NOMO-1 (cell line): ENCODE results near the gene PPARA.

Source experiments
- DNase-seq, 2 experiments: peaks; one replicate each; lab custom pipeline; 2025; ENCODE audit not compliant: unreplicated experiment in 2 of 2; lab: John Stamatoyannopoulos, UW

PPARA gene

DNA sequence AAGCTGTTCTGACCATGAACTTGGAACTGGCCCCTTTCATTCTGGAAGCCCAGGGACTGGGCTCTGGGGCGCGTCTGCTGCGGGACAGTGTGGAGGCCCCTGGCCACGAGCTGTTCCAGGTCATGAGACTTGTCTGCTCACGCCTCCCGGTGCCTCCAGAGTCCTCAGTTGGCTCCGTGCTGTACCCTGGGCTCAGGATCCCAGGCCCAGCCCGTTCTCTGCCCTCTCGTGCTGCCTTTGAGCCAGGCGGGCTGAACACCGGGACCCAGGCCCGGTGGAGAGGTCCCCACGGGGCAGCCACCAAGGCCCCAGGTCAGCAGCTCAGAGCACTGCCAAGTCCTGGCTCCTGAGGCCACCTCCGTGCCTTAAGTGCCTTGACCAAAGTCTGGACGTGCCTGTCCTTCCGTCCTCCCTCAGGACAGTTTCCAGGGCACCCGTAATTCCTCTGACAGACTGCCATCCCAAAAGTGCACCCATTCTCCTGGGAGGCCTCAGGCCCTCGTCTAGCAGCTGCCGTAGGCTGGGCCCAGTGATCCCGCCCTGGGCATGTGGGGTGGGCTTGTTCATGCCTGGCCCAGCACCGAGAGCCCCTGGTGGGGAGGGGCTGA is 36.3 kb upstream of the PPARA start:
- DNase-seq, result no peak

DNA sequence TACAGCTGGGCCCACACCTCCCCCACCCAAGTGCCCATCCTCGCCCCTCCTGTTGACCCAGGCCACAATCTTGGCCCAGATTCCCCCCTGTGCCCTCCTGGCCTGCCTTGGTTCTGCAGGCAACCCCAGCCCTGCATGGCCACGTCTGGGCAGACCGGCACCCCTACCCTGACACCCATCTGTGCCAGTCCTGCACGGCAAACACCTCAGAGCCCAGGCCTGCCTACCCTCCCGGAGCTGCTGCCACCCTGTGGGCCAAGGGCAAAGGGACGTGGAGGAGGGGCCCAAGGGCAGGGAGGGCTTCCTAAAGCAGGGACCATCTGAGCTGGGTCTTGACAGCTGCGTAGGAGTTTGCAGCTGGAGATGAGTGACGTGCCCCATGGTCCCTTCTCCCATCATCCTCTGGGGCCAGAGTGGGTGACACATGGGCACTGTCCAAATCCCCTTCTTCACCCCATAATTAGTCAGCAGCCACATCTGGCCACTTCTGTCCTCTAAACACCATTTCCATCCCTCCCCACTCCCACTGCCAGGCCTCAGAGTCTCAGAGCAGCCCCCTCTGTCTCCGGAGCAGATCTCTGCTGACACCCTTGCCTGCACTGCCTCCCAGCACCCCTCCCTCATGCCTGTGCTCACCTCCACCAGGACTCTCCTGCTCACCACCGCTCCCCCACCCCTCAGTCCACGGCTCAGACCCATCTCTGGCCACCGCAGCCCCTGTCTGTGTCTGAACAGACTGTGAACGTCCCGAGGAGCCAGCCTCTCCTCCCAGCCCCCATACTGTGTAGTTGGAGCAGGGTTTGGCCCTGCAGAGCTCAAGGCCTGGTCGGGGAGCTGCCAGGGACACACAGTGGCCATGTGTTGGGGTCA is 35.6 kb upstream of the PPARA start:
- DNase-seq, result no peak

DNA sequence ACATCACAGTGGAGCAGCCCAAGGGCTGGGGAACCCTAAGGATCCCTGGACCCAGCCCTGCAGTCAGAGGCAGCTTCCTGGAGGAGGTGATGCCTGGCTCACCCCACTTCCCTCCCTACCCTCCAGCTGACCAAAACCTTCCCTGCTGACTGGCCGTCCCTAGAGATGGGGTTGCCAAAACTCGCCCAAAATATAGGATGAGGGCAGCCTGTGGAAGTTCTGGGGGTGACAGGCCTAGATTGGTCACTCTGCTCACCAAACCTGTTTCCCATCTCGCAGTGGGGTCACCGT is 35.0 kb upstream of the PPARA start:
- DNase-seq, result no peak

DNA sequence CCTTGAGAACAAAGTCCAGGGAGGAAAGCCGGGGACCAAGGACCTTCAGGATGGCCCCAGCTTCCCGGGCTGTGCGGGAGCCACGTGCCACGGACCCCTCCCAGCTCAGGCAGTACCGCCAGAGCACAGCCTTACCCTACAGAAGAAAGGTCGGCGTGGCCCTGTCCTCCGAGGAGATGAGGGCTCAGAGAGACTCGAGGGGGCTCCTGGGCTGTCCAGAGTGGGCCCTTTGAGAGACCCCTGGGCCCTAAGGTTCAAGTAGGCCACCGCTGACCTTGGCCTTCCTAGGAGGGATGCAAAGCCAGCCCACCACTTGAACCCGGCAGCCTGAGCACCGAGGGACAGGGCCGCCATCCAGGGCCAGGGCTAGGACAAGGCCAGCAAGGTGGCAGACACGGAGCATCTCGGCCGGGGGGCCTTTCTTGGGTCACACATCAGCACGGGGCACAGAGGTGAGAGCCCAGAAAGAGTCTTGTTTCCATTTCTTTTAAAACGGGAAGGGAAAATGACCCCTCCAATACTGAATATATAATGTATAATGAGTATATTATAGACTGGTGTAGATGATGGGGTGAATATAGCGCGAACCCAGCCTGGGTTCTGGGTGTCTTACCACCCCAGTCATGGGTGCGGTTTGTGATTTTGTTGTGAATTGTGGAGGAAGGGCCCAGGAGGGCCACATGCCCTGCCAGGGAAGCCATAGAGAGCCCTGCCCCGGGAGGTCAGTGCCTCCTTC is 34.4 kb upstream of the PPARA start:
- no peak for DNase-seq

DNA sequence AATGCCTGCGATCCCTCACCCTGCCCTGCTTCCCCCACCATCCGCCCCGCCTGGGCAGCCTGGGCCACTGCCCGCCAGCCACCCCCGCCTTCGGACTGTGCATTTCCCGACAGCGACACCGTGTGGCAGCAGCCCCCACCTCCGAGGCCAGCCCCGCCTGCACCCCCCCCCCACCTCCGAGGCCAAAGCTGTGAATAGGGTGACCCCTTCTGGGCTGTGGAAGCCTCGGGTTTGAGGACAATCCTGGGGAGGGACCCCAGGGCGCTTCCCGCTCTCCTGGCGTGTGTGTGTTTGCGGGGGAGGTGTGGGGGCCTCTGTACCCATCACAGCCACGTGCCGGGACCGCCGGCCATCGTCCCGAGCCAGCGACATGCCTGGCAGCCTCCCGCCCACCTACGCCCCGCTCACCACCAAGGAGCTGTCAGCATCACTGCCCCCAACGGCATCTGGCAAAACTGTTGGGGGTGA is 33.8 kb upstream of the PPARA start:
- peak; percentile 68 to 92 for DNase-seq

DNA sequence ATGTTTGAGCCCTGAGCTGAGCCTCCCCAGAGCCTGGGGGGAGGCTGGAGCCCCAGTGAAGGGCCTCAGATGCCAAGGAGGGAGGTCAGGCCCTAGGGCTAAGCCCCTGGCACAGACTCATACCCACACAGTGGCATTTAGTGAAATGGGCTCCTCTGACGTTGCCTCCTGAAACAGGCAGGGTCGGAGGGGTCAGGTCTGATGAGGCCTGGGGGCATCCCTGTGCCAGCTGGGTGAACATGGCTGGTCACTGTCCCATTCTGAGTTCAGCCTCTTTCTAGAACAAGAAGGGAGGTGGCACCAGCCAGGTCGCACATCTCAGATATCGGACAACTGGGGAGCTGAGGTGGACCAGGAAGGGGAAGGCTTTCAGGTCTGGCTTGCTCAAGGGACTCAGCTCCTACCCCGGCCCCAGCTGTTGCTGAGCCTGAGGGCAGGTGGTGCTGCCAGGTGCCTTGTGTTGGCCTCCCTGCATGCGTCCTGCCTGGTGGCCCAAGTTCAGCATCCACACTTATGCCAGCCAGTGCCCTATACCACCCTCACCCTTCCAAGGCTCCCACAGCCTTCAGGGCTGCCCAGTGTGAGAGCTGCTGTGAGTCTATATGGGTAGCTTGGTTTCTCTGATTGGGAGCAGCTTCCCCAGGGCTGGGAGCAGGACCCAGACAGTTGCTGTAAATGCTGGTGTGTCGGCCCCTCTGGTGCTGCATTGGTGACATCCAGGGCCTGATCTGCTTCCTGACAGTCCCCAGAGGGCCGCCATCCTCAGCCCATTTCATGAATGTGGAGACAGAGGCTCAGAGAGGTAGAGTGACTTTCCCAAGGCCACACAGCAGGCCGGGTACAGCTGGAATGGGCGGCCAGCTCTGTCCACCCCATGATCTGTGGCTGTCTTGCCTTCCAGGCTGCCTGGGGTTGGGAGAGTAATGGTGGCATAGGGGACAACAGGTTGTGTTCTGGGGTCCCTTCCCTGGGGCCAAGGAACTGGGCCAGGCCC is 32.8 kb upstream of the PPARA start:
- DNase-seq, result no peak

DNA sequence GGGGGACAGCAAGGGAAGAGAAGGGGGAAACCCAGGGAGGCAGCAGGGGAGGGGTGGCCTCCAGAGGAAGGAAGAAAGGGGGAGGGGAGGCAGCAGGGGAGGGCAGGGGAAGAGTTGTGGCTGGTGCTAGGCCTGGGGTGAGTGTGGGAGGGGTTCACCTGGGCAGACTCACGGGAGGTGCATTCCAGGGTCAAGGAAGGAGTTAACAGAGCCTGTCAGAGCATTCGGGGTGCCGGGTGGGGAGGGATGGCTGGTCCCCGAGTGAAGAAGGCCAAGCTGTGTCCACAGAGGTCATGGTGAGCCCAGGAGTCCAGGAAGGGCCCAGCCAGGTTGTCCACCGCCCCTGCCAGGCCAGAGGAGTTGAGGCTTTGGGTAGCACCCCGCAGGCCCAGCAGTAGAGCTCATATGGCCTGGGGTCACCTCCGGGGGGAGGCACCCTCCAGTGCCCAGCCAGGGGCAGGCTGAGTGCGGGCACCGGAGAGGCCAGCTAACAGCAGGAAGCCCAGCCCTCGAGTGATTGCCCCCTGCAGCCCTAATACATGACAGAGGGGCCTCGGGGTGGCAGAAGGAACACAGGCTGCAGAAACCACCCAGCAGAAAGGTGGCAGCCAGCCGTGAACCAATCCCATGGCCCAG is 31.1 kb upstream of the PPARA start:
- no peak for DNase-seq

DNA sequence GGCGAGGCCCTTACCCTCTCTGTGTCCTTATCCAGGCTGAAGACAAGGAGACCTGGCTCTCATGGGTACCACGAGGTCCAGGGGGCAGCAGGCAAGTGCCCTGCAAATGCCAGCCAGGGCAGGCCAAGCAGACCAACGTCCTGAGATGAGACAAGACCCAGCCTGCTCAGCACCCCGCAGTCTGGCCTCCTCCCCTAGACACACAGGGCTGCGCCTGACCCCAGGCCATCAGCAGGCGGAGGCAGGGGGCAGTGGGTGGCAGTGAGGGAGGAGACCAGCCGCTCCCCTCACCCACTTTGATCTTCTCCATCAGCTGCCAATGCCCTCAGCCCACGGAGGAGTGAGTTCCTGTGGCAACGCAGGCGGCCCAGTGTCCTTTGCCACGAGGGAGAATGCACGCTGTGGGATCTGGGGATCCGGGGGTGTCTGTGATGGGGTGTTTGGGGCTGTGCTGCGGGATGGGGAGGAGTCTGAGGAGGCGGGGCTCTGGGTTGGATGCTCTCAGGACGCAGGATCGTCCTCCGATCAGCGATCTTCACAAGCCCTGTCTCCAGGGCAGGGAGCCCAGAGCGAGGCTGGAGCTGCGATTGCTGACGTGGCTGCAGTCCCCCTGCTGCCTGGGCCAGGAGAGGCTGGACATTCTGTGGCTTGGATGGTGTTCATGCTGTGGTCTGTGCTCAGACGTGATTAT is 30.5 kb upstream of the PPARA start:
- no peak for DNase-seq

DNA sequence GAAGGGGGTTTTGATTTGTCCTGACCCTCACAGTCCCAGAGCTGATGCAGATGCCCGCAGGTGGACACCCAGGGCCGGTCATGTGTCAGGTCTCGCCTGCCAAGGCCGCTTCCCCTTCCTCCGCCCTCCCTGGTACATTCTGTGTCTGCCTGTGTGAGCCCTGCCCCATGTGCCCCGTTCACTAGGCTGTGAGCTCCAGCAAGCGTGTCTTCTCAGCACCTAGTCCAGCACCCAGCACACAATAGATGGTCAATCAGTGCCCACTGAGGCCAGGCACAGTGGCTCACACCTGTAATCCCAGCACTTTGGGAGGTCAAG is 29.9 kb upstream of the PPARA start:
- DNase-seq, result no peak

DNA sequence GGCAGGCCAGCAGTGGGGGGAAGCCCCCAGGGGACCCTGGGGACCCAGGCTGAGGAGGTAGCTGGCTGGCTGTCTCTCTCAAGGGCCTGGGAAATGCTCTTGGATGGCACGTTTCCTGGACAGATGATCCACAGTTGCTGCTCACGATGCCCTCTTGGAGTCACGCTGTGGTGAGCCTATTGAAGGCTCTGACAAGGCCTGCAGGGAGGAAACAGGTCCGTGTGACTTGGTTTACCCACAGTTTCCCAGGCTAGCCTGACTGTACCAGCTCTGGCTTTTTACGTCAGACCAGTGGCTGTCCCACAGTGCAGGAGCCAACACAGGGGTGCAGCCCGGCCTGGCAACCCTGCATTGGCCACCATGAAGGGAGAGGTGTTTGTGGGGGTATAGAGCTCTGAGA is 29.2 kb upstream of the PPARA start:
- no peak for DNase-seq

DNA sequence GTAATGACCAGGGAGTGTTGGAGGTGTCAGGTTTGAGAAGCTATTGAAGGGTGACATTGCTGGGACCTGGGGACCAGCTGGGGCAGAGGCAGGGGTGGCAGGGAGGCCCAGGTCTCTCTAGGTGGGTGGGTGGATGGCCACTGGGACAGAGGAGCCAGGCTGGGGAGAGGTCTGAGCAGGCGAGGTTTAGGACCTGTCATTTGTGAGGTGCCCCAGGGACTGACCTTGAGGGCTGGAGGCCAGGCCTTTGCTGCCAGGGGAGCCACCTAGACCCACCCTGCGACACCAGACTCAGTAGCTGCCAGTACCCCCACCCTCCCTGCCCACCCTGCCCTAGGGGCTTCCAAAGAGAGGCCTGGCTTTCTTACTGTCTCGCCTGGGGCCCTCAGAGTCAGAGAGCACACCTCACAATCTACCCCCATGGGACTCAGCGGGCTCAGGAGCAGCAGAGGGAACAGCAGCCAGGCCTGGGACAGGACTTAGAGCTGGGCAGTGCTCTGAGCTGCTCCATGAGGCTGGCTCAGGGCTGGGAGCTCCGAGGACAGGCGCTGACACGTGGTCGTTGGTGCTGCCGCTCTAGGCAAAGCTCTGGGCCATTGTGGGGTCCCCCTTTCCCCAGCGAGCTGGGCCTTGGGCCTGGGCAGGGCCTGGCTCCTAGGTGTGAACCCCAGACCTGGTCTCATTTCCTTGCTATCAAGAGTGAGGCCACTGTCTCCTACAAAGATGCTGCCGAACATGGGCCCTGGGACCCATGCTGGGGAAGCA is 28.6 kb upstream of the PPARA start:
- no peak for DNase-seq

DNA sequence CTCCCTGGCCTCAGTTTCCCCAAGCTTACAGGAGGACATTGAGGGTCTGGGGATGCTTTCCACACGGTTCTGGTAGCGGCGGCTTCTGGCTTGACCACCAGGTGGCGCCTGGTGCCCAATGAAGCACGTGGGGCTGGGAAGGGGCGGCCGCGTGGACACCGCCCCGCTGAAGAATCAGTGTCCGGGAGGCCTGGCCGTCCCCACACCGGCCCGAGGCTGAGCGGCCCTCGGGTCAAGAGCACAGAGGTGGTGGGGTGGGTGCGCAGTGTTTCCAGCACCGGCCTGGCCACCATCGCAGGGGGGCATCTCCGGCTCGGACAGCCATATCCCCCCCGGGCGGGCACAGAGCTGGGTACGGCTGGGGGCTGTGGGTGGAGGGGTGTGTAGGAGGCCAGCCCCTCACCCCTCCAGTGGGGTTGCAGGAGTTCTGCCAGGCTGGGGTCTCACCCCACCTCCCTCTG is 27.8 kb upstream of the PPARA start:
- DNase-seq, result peak; percentile 19 to 33

DNA sequence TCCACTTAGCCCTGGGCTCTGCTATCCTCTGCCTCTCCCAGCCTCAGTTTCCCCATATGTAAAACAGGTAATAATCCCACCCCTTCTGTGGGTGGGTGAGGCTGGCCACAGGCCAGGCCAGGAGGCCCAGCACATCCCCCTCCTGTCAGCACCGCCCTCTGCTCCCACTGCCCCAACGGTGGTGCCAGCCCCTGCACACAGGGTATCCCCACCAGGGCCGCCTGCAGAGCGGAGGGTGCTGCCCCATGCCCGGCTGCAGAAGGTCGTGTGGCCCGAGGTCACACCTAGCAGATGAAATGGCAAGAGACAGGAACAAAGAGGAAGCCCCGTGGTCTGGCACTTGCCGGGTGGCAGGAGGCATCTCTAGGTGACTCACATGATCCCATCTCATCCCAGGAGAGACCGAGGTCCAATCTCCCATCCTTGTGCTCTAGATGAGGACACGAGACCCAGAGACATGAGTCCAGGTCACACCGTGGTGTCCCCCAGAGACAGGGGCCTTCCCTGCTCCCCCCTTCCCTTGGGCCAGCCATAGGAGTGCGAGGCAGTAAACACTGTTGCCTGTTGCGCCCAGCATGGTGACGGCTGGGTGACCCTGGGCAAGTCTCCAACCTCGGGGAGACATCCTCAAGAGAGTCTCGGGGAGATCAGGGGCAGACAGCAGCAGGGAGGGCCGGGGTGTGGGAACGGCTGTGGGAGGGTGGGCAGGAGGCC is 27.2 kb upstream of the PPARA start:
- no peak for DNase-seq

DNA sequence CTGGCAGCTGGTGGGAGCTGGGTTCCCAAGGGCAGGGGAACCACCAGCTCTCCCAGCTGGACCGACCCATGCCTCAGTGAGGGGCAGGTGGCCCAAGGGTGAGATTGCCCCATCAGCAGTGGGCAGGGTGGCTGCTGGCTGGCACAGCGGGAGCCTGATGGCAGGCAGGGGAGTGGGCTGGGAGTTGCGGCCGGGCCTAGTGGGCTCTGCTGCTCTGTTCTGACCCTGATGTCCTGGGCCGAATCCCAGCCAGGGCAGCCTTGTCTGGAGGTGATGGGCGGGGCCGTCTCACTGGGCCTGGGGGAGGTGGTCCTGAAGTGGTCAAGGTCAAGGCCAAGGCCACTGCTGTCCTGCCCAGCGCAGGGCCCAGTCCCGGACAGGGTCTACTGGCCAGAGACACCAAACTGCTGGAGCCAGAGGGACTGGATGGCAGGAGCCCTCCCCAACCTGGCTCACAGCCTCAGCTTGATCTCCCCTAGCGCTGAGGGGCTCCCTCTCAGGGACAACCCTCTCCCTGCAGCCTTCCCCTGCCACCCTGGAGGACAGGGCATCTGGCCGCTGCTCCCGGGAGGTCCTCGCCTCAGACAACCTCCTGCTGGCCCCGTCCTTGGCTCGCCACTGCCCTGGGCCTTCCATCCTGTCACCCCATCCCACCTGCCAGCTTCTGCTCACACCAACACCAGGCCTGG is 26.5 kb upstream of the PPARA start:
- no peak for DNase-seq

DNA sequence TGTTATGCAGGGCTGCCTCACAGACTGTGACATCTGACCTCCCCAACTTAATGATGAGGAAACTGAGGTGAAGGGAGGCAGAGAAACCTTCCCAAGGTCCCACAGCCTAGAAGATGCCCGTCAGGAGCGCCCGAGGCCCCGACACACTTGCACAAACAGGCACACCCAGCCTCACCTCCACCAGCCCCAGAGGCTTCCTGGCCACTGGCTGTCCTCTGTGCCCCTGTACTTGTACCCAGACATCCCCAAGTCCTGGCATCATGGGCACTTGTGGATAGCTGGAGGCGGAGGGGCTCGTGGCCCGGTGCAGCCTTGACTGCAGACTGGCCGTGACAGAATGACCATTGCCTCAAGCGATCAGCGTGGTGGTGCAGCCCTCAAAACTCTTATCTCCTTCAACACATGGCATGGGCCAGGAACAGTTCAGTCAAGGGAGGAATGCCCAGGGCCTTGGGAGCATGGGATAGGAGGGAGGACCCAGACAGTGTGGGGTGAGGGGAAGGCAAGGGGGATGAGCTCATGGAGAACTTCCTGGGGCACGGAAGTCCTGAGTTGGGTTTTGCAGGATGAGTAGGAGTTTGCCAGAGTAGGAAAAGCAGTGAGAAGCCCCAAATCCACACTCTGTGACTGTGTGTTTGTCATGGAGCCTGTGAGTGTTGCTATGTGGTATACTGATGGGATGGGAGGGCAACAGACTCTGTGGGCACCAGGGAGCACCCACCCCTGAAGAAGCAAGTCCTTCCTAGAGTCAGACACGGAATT is 25.8 kb upstream of the PPARA start:
- no peak for DNase-seq

DNA sequence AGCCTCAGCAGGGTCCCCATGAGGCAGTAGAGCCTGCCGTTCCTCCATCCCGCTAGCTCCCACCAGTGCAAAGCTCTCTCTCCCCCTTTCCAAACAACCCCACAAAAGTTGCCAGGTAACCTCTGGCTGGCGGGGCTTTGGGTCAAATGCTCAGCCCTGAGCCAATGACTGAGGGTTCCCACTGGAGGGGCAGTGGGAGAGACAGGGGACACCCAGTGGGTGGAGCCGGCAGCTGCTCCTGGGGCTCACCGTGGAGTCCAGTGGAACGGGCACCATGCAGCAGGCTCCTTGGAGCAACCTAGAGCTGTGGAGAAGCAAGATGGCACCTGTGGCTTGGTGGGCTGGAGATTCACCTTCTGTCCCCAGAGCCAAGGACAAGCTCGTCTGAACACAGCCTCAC is 25.0 kb upstream of the PPARA start:
- DNase-seq, result no peak
